Duodenal mucosa (tissue), 2 donors: Measurements from ENCODE around the gene KLHDC7B.
A peak's percentile ranks its signal among the peaks of the same experiment; 100 is the strongest.

ENCODE experiments used
- H3K27ac ChIP-seq: one replicate; pipeline ENCODE4 v1.7.0; 2013; ENCODE audit warnings: low read depth, low read length
- H3K27me3 ChIP-seq, 2 donors: one replicate each; pipeline ENCODE4 v1.7.0; 2013; ENCODE audit warnings: low read length in 2 of 2, control low read depth in 1 of 2; ENCODE audit not compliant: insufficient read depth in 2 of 2, control insufficient read depth in 1 of 2
- H3K36me3 ChIP-seq, 2 donors: one replicate each; pipeline ENCODE4 v1.7.0; 2013; ENCODE audit warnings: low read length in 2 of 2, control low read depth in 1 of 2; ENCODE audit not compliant: insufficient read depth in 2 of 2, control insufficient read depth in 1 of 2
- H3K4me1 ChIP-seq, 2 donors: one replicate each; pipeline ENCODE4 v1.7.0; 2013; ENCODE audit warnings: low read length in 2 of 2, control low read depth in 1 of 2; ENCODE audit not compliant: insufficient read depth in 2 of 2, control insufficient read depth in 1 of 2
- H3K4me3 ChIP-seq, 2 donors: one replicate each; pipeline ENCODE4 v1.7.0; 2013; ENCODE audit warnings: low read length in 2 of 2, low read depth in 1 of 2
- H3K9ac ChIP-seq, 2 donors: one replicate each; pipeline ENCODE4 v1.7.0; 2013; ENCODE audit warnings: low read length in 2 of 2, low read depth in 1 of 2
- H3K9me3 ChIP-seq, 2 donors: one replicate each; pipeline ENCODE4 v1.7.0; 2013; ENCODE audit warnings: low read length in 2 of 2, control low read depth in 1 of 2; ENCODE audit not compliant: control insufficient read depth in 1 of 2

KLHDC7B gene

DNA sequence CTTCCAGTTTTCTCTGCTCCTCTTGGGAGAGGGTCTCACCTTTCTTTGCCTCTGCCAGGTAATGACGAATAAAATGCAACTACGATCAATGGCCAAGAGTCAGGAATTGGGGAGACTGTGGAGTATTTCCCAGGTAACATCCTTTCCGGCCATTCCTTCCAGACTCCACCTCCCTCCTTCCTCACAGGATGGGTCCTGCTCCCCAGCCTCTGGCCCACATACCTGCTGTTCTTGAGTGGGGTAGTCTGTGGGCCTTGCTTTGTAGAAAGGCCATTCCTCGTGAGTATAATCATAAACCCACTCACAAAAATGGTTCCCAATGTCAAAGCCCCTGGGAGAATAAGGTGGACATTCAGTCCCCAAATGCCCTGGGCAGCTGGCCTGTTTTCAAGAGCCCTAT lies 34.1 kb downstream of the KLHDC7B start:
- Histone ChIP-seq H3K9me3 (no peaks in the 10 kb centered on the region), H3K4me3 (no peak overlapping the region), H3K36me3 (peaks cover 0 to 22% of the 10 kb centered on the region in 2 donors), H3K27ac (no peak overlapping the region), H3K9ac (no peak overlapping the region), H3K4me1 (peaks cover 24 to 32% of the 10 kb centered on the region in 2 donors), H3K27me3 (no peaks in the 10 kb centered on the region)

DNA sequence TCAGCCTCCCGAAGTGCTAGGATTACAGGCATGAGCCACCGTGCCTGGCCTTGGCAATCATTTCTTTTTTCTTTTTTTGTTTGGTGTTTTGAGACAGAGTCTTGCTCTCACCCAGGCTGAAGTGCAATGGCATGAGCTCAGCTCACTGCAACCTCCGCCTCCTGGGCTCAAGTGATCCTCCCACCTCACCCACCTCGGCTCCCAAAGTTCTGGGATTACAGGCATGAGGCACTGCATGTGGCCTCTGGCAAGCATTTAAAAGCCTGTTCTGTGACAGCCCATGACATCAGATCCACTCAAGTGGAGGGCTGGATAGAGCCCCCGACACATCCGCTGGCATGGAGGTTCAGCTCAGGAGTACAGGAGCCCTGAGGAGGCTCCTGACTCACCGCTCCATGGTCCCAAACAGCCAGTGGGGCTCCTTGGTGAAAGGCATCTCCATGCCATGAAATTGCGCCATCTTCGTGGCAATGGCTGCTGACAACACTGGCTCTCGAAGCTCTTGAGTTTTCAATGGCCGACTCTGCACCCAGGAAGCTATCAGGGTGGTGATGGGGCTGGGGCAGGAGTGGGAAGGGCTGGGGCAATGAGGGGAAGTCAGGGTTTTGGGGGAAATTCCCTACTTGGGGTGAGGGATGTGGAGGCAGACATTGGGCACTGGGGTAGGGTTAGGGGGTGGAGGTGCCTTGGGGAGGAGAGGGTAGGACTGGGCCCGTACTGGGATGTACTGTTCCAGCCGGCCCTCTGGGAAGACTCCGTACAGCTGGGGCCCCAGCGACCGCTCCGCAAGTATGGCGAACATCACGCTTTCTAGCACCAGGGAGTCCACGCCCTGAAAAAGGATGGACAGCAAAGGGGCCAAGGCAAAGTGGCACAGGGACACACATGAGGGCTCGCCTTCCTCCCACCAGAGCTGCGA lies 35.6 kb downstream of the KLHDC7B start:
- H3K9ac ChIP-seq = peak overlapping the region; percentile 90 to 95
- peak overlapping the region; percentile 81 to 92 for H3K4me3 ChIP-seq
- H3K9me3 ChIP-seq = no peaks in the 10 kb centered on the region
- no peaks in the 10 kb centered on the region for H3K27me3 ChIP-seq
- H3K4me1 ChIP-seq = peaks cover 24 to 32% of the 10 kb centered on the region in 2 donors
- H3K27ac ChIP-seq = no peak overlapping the region
- H3K36me3 ChIP-seq = peaks cover 0 to 22% of the 10 kb centered on the region in 2 donors

DNA sequence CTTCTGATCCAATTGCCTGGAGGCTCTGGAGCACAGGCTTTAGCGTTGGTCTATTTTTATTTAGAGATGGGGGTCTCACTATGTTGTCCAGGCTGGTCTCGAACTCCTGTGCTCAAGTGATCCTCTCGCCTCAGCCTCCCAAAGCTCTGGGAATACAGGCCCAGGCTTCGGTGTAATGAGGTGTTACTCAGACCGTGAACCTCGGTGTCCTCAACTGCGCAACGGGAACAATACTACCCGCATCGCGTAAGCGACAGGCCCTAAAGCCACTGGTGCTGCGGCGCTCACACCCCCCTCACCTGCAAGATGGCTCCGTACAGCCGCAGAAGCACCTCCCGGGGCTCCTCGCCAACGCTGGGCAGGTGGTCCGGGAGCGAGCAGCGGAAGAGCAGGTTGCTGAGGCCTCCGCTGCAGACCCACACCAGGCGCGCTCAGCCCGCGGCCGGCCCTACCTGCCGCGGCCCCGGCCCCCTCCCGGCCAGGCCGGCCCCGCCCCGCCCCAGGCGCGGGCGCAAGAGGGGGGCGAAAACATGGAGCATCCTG lies 36.3 kb downstream of the KLHDC7B start:
- Histone ChIP-seq H3K4me1 (peaks cover 24 to 32% of the 10 kb centered on the region in 2 donors), H3K27ac (peak overlapping the region; percentile 99), H3K4me3 (peak overlapping the region; percentile 81 to 92), H3K27me3 (no peaks in the 10 kb centered on the region), H3K9ac (peak overlapping the region; percentile 90 to 95), H3K36me3 (peaks cover 0 to 22% of the 10 kb centered on the region in 2 donors), H3K9me3 (no peaks in the 10 kb centered on the region)

- Histone ChIP-seq H3K27me3 (no peaks in the 10 kb centered on the region), H3K9me3 (no peaks in the 10 kb centered on the region), H3K36me3 (peaks cover 0 to 22% of the 10 kb centered on the region in 2 donors), H3K4me3 (peak within 1 kb of the TSS; percentile 91 to 92), H3K27ac (peak within 1 kb of the TSS; percentile 99), H3K4me1 (peaks cover 24 to 32% of the 10 kb centered on the region in 2 donors), H3K9ac (peak within 1 kb of the TSS; percentile 90 to 95)
These were observed 37.0 kb downstream of the KLHDC7B start, which contains the start of gene CHKB for GRCh38 chr22:50582493-50583293. TSS of gene CHKB (minus strand) at chr22:50582849. CDS start at chr22:50582781, 68 bp downstream.

- peaks cover 0 to 22% of the 10 kb centered on the region in 2 donors for H3K36me3 ChIP-seq
- H3K9me3 ChIP-seq = no peaks in the 10 kb centered on the region
- H3K4me3 ChIP-seq = peak overlapping the region; percentile 91
- H3K27ac ChIP-seq = no peak overlapping the region
- H3K9ac ChIP-seq = peak overlapping the region; percentile 67 to 93
- no peaks in the 10 kb centered on the region for H3K27me3 ChIP-seq
- H3K4me1 ChIP-seq = peaks cover 24 to 31% of the 10 kb centered on the region in 2 donors
These were observed 37.7 kb downstream of the KLHDC7B start for GRCh38 chr22:50583294-50583861.

DNA sequence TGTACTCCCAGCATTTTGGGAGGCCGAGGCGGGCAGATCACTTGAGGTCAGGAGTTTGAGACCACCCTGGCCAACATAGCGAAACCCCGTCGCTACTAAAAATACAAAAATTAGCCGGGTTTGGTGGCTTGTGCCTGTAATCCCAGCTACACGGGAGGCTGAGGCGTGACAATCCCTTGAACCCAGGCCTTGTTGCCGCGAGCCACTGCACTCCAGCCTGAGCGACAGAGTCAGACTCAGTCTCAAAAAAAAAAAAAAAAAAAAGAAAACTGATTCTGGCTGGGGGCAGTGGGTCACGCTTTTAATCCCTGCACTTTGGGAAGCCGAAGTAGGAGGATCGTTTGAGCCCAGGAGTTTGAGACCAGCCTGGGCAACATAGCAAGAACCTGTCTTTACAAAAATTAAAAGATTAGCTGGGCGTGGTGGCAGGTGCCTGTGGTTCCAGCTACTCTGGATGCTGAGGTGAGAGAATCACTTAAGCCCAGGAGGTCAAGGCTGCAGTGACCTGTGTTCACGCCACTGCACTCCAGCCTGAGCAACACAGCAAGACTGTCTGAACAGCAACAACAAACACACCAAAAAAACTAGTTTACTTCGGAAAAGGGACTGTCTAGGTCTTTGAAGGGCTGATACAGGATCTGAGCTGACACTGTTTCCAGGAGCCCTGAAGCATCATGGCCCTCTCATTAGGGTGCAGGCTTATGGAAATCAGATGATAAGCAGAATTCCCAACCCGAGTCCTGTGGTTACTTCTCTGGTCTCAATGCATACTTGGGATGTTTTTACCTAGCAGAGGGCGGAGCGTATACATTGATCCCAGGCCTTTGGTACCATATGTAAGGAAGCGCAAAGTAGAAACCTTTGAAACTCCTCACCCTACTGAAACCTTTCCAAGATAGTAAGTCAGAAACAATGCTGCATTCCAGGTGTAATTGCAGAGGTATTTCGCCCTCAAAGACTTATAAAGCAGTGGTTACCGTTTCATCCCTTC lies 38.7 kb downstream of the KLHDC7B start:
- Histone ChIP-seq H3K4me3 (no peak overlapping the region), H3K4me1 (peaks cover 16 to 20% of the 10 kb centered on the region in 2 donors), H3K27me3 (no peaks in the 10 kb centered on the region), H3K27ac (no peak overlapping the region), H3K9me3 (no peaks in the 10 kb centered on the region), H3K36me3 (peaks cover 0 to 15% of the 10 kb centered on the region in 2 donors), H3K9ac (peak overlapping the region in 1 of 2 donors; percentile 67)

DNA sequence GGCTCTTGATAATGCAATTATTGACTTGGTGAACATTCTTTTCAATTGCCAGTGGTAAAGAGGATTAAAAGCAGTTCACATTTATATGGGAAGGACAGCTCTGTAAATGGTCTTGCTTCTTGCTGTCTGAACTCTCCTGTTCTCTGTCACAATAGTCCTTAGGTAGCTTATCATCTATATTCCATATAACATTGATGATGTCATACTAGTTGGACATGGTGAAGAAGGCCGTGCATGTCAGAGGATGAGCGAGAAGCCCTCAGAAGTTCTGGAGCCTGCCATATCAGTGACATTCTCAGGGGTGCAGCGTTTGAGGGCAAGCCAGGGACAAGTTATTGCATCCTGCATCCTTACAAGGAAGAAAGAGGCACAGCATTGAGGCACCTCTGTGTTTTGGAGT lies 39.5 kb downstream of the KLHDC7B start:
- H3K9me3 ChIP-seq = no peaks in the 10 kb centered on the region
- no peak overlapping the region for H3K9ac ChIP-seq
- H3K4me1 ChIP-seq = peaks cover 16 to 18% of the 10 kb centered on the region in 2 donors
- no peak overlapping the region for H3K4me3 ChIP-seq
- H3K27ac ChIP-seq = no peak overlapping the region
- H3K27me3 ChIP-seq = no peaks in the 10 kb centered on the region
- peaks cover 0 to 7% of the 10 kb centered on the region in 2 donors for H3K36me3 ChIP-seq

DNA sequence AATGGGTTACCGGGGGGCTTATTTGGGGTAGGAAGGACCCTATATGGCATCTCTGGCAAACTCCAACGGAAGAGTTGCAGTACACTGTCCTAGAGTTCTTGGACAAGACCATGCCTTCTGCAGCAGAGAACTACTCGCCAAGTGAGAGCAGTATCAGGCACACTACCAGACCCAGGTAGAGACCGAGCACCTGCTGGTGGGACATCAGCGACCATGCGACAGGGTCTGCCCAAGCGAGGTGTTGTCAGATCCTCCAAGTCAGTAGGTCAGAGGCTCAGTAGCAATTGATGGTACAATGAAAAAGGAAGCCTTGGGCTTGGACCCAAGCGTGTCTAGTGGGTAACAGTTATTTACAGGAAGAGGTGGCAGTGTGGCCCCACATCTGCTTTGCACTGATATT lies 40.1 kb downstream of the KLHDC7B start:
- Histone ChIP-seq H3K9me3 (no peaks in the 10 kb centered on the region), H3K27ac (no peak overlapping the region), H3K4me3 (no peak overlapping the region), H3K9ac (no peak overlapping the region), H3K4me1 (peaks cover 16 to 18% of the 10 kb centered on the region in 2 donors), H3K36me3 (peaks cover 0 to 4% of the 10 kb centered on the region in 2 donors), H3K27me3 (no peaks in the 10 kb centered on the region)

GRCh38 chr22:50586416-50586815 lies 40.7 kb downstream of the KLHDC7B start:
- H3K4me3 ChIP-seq = no peak overlapping the region
- no peaks in the 10 kb centered on the region for H3K27me3 ChIP-seq
- H3K9ac ChIP-seq = no peak overlapping the region
- H3K4me1 ChIP-seq = peaks cover 11 to 15% of the 10 kb centered on the region in 2 donors
- H3K9me3 ChIP-seq = no peaks in the 10 kb centered on the region
- no peaks in the 10 kb centered on the region for H3K36me3 ChIP-seq
- H3K27ac ChIP-seq = no peak overlapping the region
